Prostate gland (tissue), 2 donors: ENCODE measurements around the gene MEIOB. TPM values are rescaled to one million over a fixed set of nuclear protein-coding genes. Genes with fewer than 3 reads are reported as not detected.
A peak's percentile ranks its signal among the peaks of the same experiment; 100 is the strongest.

Source experiments
- DNase-seq: peaks from one replicate; pipeline ENCODE4 v3.0.0-alpha.2; 2019; ENCODE audit warnings: low spot score
- H3K27ac ChIP-seq, 2 donors: fragments of 200-600 bp; sonication (generic); 2 replicates each; pipeline ENCODE4 v1.5.1; 2017 to 2019
- H3K27me3 ChIP-seq: fragments of 200-600 bp; sonication (generic); replicated peaks from 2 replicates; pipeline ENCODE4 v1.5.1; 2019; ENCODE audit not compliant: insufficient read depth
- H3K36me3 ChIP-seq, 2 donors: fragments of 200-600 bp; sonication (generic); 1 replicate in 1 of 2; 2 replicates in 1 of 2; pipeline versions ENCODE4 v1.5.1 to v1.8.1; 2017 to 2019
- H3K4me1 ChIP-seq: fragments of 200-600 bp; sonication (generic); replicated peaks from 2 replicates; pipeline ENCODE4 v1.5.1; 2019
- H3K4me3 ChIP-seq, 2 donors: fragments of 200-600 bp; sonication (generic); 2 replicates each; pipeline ENCODE4 v1.5.1; 2017 to 2019
- H3K9me3 ChIP-seq: fragments of 200-600 bp; sonication (generic); 2 replicates; pipeline ENCODE4 v1.5.1; 2017
- POLR2A ChIP-seq: fragments of 450-650 bp; IDR thresholded peaks from one replicate; pipeline ENCODE4 v1.6.1; 2016; ENCODE audit warnings: antibody characterized with exemption, mild to moderate bottlenecking
- POLR2AphosphoS5 ChIP-seq: sonication (generic); formaldehyde crosslinking; IDR thresholded peaks from one replicate; pipeline ENCODE4 v1.6.1; 2017; ENCODE audit warnings: antibody characterized with exemption
- WGBS: methylation state at CpG from one replicate; pipeline ENCODE4 v1.1.5; 2018; 5-methylcytosine and 5-hydroxymethylcytosine counted together
- intact Hi-C: fragments of 100-400 bp; cut with DNase I; formaldehyde crosslinking; loops from one replicate; pipeline ENCODE4 v1.14.2; 2022
- total RNA-seq, 2 donors: library from RNA; depleted of rRNA; stranded (reverse); fragments of >200 nt; gene quantifications; one replicate each; pipeline ENCODE4 v1.1.0, GENCODE V29; 2016
- TF ChIP-seq, protein P1 (sequence below), 4 experiments: fragments of 200-600 bp in 2 of 4; fragments of 450-650 bp in 2 of 4; sonication (generic) in 2 of 4; IDR thresholded peaks; 1 replicate in 3 of 4; 2 replicates in 1 of 4; pipeline ENCODE4 v1.5.1; 2016 to 2019; ENCODE audit warnings: antibody characterized with exemption in 4 of 4, mild to moderate bottlenecking in 2 of 4, moderate library complexity in 2 of 4

Gene MEIOB
- total RNA-seq, 2 donors from 2014 or later, result 14.4 TPM; not detected in 1

DNA sequence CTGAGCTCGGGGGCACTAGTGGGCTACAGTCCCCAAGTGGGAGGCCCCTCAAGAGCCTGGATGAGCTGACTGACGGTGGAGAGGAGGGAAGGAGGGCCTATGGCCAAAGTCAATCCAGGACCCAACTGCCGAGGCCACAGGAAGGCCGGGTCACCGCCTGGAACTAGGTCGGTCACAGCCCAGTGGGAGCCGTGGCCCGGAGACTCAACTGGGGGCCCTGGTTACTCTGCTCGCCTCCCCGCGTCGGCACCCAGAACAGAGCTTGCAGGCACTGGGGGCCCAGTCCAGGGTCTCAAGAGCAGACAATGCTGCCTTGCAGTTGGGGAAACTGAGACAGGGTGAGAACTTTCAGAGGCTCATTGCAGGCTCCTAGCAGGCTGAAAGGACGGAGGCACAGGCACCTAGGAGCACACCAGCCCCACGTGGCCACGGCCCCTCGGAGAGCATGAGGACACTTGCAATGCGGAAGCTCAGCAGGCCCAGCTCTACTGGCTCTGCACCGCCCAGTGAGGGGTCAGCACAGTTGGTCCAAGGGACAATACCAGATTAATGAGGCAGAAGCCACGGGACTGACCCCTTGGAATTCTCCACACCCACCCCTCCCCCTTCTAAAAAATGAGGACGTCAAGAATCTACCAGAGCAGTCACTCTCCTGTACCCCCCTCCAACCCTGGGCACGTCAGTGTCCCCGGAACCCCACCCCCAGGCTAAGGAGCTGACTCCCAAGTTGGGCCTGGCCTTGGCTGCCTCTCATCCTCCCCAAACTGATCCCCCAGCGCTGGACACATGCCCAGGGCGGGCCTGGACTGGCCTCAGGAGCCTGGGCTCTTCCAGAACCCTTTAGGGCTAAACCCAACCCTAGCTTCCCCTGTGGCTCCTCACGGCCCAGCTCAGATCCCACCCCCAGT lies 44.0 kb upstream of the MEIOB start:
- Histone ChIP-seq H3K36me3 (no peaks in the 10 kb centered on the region), H3K9me3 (no peaks in the 10 kb centered on the region), H3K27me3 (peaks cover 35% of the 10 kb centered on the region), H3K4me1 (no peaks in the 10 kb centered on the region), H3K4me3 (no peak overlapping the region), H3K27ac (no peak overlapping the region)
- WGBS, result 71% methylated on average over 25 of the region's 25 CpGs
- DNase-seq, result no peak
- intact Hi-C loops, result no loop called here
- no peak for TF ChIP-seq POLR2A
- TF ChIP-seq, protein P1, sequence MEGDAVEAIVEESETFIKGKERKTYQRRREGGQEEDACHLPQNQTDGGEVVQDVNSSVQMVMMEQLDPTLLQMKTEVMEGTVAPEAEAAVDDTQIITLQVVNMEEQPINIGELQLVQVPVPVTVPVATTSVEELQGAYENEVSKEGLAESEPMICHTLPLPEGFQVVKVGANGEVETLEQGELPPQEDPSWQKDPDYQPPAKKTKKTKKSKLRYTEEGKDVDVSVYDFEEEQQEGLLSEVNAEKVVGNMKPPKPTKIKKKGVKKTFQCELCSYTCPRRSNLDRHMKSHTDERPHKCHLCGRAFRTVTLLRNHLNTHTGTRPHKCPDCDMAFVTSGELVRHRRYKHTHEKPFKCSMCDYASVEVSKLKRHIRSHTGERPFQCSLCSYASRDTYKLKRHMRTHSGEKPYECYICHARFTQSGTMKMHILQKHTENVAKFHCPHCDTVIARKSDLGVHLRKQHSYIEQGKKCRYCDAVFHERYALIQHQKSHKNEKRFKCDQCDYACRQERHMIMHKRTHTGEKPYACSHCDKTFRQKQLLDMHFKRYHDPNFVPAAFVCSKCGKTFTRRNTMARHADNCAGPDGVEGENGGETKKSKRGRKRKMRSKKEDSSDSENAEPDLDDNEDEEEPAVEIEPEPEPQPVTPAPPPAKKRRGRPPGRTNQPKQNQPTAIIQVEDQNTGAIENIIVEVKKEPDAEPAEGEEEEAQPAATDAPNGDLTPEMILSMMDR (IDR thresholded peaks at IDR 0.05), result no peak

DNA sequence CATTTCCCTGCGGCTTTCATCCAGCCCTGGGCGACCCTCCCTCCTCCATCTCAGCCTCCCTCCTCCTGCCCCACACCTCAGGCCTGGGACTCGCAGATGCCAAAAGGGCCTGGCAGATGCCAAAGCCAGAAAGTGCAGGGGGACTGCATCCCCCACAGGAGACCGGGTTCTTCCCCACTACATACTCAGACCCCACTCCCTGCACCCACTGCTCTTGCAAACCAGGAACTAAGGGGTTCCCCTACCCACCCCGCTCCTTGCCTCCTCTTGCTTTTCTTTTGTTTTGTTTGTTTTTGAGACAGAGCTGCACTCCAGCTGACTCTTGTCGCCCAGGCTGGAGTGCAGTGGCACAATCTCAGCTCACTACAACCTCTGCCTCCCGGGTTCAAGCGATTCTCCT lies 43.0 kb upstream of the MEIOB start:
- H3K36me3 ChIP-seq, result no peaks in the 10 kb centered on the region
- H3K4me3 ChIP-seq, result no peak overlapping the region
- peaks cover 26% of the 10 kb centered on the region for H3K27me3 ChIP-seq
- TF ChIP-seq, protein P1 (IDR thresholded peaks at IDR 0.05), result no peak
- TF ChIP-seq POLR2A, result no peak
- TF ChIP-seq POLR2AphosphoS5, result no peak
- no peak for DNase-seq
- intact Hi-C loops, result no loop called here
- H3K27ac ChIP-seq, result no peak overlapping the region
- no peaks in the 10 kb centered on the region for H3K9me3 ChIP-seq
- H3K4me1 ChIP-seq, result no peaks in the 10 kb centered on the region
- 49% methylated on average over 8 of the region's 8 CpGs for WGBS

DNA sequence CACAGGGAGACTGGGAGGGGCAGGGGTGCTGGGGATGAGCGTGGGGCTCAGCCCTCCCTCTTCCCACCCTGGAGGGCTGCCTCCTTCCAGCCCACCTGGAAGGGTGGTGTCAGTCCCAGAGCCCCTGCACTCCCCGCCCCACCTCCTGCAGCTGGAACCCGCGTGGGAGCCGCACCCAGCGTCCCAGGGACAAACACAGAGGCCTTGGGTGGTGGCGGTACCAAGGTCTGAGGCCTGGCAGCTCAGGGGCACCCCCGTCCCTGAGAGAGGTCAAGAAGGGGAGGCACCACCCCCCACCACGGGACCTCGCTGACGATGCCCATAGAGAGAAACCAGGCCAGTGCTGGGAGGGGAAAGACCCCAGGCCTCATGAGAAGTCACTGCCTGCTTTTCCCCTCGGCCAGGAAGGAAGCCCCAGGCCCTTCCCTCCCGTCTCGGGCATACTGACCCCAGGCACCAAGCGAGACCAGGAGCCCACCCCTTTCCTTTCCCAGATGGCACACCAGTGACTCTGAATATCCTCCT lies 42.2 kb upstream of the MEIOB start:
- no peak for DNase-seq
- TF ChIP-seq POLR2A (no peak), POLR2AphosphoS5 (no peak)
- TF ChIP-seq, protein P1 (IDR thresholded peaks at IDR 0.05), result no peak
- Histone ChIP-seq H3K4me1 (no peaks in the 10 kb centered on the region), H3K4me3 (no peak overlapping the region), H3K9me3 (no peaks in the 10 kb centered on the region), H3K36me3 (no peaks in the 10 kb centered on the region), H3K27me3 (peaks cover 18% of the 10 kb centered on the region), H3K27ac (no peak overlapping the region)
- WGBS, result 65% methylated on average over 13 of the region's 15 CpGs
- intact Hi-C loops, result no loop called here

DNA sequence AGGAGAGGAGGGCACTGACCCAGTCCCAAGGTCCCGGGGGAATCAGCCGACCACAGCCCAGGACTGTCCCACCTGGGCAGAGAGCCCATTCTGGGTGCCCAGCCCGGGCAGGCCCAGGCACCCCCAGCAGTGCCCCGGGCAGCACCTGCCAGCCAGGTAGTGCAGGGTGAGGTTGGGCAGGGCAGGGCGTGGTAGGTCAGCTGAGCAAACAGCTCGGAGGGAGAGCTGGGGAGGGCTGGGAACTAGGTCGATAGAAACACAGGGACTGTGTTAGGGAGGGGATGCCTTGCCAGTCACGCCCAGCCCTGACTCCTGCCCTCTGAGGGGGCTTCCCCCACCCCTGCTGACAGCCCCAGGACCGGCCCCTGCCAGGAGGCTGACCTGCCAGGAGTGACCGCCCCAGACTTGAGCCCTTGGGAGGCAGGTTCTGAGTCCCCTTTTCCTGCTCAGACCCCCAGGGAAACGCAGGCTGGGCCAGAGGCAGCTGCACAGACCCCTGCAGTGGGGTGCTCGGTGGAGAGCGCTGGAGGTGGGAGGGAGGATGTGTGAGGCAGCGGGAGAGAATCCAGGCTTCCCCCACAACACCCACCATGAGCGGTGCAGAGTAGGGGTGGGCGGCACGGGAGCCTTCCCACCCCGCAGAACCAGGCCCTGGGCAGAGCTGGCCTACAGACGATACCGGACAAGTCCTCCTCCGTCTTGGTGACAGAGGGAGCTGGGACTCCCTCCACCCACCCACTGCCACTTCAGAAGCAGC lies 41.5 kb upstream of the MEIOB start:
- Histone ChIP-seq H3K9me3 (no peaks in the 10 kb centered on the region), H3K4me1 (no peaks in the 10 kb centered on the region), H3K27ac (no peak overlapping the region), H3K4me3 (no peak overlapping the region), H3K27me3 (peaks cover 15% of the 10 kb centered on the region), H3K36me3 (no peaks in the 10 kb centered on the region)
- peak; percentile 28 for DNase-seq
- TF ChIP-seq POLR2AphosphoS5 (no peak), POLR2A (no peak)
- TF ChIP-seq, protein P1 (IDR thresholded peaks at IDR 0.05), result no peak
- intact Hi-C loops, result no loop called here
- 35% methylated on average over 20 of the region's 21 CpGs for WGBS
